Left hindlimb (tissue), 1 donor: ENCODE measurements around the gene AQP10.
"Not testable (repeated sequence)": the region's sequence is repeated elsewhere in the genome, so short reads cannot be mapped to it uniquely, and the experiment has no call there.

Experiments used
- DNase-seq: peaks from one replicate; pipeline ENCODE4 v3.0.0-alpha.2; 2018

AQP10 gene, protein sequence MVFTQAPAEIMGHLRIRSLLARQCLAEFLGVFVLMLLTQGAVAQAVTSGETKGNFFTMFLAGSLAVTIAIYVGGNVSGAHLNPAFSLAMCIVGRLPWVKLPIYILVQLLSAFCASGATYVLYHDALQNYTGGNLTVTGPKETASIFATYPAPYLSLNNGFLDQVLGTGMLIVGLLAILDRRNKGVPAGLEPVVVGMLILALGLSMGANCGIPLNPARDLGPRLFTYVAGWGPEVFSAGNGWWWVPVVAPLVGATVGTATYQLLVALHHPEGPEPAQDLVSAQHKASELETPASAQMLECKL

GRCh38 chr1:154320882-154321608 lies at the start of gene AQP10:
AQP10 (plus strand) TSS chr1:154321093; CDS start chr1:154321156, 63 bp downstream.
- DNase-seq, result no peak

DNA sequence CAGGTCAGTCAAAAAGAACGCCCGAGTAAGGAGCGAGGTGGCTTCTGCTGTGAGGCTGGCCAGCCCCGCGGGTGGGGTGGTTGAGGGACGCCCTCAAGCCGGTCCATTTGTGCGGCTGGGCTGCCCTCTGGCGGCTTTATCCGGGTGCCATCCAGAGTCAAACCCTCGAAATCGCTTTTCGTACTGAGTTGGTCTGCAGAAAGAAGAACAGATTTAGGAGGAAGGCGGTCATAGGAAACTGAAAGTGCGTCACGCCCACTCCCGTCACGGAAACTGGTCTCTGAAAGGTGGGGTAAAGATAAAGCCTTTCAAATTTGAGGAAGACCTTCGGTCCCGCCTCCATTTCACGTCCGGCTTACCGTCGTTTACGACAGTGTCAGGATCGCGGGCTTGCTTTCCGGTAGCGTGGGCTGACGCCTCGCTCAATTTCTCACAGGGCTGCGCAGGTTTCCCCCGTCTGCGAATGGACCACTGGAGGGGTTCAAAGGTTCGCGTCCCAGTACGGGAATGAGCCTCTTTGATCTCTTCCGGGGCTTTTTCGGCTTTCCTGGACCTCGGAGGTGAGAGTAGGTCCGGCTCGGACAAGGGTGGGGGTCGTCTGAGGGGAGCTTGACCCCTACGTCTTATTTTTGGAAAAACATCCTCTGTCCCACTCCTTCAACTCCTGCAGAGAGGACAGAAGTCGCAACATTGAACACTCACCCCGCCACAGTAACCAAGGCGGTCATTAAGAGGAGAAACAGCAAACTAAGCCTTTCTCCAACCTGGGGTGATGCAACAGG lies 48.5 kb upstream of the AQP10 start, which contains the start of gene HAX1:
HAX1 (plus strand) TSS at position 413 of the 782 bp plus-strand sequence; CDS start at position 508, 95 bp downstream.
- DNase-seq, result peak; percentile 95

- no peak for DNase-seq
Measured at GRCh38 chr1:154272999-154273563, 47.8 kb upstream of the AQP10 start.

DNA sequence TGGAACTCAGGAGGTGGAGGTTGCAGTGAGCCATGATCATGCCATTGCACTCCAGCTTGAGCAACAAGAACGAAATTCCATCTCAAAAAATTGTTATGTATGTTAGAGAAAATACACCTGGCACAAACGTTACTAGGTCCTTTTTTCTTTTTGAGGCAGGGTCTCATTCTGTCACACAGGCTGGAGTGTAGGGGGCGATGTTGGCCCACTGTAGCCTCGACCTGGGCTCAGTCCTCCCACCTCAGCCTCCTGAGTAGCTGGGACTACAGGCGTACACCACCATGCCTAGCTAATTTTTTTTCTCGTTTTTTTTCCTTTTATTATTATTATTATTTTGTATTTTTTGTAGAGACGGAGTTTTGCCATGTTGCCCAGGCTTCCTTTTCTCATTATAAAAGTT lies 44.1 kb upstream of the AQP10 start:
- DNase-seq, result no peak

DNA sequence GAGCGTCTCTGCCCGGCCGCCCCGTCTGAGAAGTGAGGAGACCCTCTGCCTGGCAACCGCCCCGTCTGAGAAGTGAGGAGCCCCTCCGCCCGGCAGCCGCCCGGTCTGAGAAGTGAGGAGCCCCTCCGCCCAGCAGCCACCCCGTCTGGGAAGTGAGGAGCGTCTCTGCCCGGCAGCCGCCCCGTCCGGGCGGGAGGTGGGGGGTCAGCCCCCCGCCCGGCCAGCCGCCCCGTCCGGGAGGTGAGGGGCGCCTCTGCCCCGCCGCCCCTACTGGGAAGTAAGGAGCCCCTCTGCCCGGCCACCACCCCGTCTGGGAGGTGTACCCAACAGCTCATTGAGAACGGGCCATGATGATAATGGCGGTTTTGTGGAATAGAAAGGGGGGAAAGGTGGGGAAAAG lies 33.3 kb upstream of the AQP10 start:
- not testable (repeated sequence) for DNase-seq

- DNase-seq, result no peak
Measured at GRCh38 chr1:154288661-154289060, 32.2 kb upstream of the AQP10 start.

GRCh38 chr1:154290921-154291320 lies 30.0 kb upstream of the AQP10 start:
- no peak for DNase-seq

DNA sequence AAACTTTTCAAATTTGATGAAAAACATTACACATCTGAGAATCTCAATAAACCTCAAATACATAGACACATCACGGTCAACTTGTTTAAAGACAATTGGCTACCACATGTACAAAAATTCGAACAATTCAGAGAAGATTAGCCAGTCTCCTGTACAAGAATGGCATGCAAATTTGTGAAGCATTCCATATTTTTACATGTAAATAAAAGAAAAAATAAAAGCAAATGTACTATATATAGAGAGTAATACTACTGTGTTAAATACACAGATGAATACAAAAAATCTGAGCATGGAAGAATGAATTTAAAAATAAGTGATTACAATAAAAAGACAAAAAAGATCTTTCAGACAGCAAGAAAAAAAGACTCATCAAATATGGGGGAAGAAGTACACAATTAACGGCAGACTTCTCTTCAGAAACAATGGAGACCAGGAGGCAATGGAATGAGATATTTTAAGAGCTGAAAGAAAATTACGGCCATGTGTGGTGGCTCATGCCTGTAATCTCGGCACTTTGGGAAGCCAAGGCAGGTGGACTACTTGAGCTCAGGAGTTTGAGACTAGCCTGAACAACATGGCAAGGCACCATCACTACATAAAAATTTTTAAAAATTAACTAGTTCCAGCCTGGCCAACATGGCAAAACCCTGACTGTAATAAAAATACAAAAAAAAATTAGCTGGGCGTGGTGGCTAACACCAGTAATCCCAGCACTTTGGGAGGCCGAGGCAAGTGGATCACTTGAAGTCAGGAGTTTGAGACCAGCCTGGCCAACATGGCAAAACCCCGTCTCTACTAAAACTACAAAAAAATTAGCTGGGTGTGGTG lies 25.3 kb upstream of the AQP10 start:
- DNase-seq, result no peak

GRCh38 chr1:154301582-154301981 lies 19.3 kb upstream of the AQP10 start:
- DNase-seq, result no peak

DNA sequence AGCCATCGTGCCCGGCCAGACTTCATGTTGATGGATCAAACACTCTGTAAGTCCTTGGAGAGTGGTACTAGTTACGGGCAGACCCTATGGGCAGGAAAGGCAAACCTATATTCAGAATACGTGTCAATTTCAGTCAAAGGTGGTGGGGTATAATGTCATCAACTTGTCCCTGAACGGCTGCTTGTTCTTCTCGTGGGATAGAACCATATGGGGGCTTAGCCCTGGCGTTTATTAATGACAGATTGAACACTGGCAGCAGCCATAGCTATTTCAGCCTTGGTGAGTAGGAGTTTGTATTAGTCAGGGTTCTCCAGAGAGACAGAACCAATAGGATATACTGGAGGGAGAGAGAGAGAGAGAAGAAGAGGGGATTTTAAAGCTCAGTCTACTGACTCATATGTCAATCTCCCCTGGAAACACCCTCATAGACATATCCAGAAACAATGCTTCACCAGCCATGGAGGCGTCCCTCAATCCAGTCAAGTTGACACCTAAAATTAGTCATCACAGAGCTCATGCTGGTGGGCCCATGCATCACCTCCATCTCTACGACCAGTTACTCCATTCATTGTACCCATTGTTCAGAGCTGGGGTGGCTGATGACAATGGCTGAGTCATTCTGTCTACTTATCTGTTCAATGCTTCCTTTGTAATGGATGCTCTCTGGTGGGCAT lies 16.1 kb upstream of the AQP10 start:
- no peak for DNase-seq

DNA sequence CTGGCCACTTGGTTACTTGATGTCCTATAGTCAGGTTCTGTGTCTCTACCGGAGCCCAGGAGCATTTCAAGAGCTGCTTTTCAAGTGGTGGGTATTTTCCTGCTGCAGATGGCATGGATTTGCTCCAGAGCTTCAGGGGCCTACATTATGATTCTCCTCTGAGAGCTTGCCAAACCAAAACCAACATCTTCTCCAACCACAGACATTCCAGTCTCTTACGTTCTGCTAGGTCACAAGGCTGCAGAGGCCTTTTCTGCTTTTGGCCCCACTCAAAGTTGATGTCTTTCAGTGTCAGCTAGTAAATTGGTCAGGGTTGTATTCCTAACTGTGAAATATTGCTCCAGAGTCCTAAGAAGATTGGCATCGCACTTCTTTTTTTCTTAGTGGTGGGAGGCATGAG lies 14.7 kb upstream of the AQP10 start:
- DNase-seq, result no peak

GRCh38 chr1:154307670-154308270 lies 13.1 kb upstream of the AQP10 start:
- DNase-seq, result not testable (repeated sequence)

- DNase-seq, result not testable (repeated sequence)
Measured at GRCh38 chr1:154309136-154309535, 11.8 kb upstream of the AQP10 start.

GRCh38 chr1:154312229-154313065 lies 8.4 kb upstream of the AQP10 start:
- not testable (repeated sequence) for DNase-seq

DNA sequence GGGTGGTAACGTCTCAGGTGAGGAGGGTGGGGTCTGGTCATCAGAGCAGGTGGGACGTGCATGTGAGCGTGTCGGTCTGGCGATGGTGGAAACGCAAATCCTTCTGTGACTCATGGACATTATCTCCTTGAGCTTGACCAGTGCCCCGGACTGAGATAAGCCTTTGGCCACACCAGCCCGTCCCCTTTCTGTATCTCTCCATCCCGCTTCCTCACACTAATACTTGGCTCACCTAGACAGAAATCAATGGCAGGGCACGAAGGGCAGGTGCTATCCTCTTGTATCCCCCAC lies 7.9 kb upstream of the AQP10 start:
- no peak for DNase-seq

DNA sequence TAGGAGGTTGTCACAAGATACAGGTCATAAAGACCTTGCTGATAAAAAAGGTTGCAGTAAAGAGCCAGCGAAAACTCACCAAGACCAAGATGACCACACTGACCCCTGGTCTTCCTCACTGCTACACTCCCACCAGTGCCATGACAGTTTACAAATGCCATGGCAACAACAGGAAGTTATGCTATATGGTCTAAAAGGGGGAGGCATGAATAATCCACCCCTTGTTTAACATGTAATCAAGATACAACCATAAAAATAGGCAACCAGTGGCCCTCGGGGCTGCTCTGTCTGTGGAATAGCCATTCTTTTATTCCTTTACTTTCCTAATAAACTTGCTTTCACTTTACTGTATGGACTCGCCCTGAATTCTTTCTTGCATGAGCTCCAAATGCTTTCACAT lies 6.7 kb upstream of the AQP10 start:
- DNase-seq, result not testable (repeated sequence)

DNA sequence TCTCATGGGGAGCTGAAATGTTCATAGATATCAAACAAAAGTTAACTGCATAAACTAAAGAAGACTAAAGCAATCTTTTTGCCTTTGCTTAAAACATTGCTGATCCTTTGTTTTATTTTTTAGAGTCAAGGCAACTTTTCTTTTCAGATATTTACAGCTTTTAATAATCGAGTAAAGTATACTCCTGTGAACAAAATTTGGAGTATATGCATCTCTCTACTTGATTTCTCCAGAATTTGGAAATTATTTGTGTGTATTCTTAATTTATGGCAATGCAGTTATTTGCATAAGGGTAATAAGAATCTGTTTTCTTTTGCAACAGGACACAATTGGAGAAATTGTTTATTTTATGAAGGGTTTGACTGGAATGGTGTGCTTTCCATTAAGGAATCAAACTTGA lies 4.2 kb upstream of the AQP10 start:
- DNase-seq, result no peak

DNA sequence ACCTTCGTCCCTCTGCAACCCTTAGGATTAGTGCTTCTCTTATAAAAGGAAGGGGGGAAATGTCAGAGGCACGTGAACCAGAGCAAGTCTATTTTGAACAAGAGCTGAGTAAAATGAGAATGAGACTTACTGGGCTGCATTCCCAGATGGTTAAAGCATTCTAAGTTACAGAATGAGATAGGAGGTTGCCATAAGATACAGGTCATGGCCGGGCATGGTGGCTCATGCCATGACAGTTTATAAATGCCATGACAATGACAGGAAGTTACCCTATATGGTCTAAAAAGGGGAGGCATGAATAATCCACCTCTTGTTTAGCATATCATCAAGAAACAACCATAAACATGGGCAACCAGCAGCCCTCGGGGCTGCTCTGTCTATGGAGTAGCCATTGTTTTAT lies 2.5 kb upstream of the AQP10 start:
- no peak for DNase-seq

DNA sequence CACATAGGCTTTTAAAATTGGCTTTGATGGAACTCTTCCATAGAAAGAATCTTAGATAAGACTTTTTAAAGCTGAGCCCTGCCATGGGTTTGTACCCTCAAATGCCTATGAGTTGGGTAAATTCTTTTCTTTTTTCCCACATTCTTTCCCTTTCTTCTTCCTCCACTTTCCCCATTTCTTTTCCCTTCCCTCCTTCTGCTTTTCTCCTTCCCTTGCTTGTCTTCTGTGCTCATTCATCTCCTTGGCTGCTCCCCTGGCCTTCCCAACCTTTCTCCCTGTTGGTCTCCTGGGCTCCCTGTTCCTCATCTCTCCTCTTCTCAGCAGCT lies 679 bp downstream of the AQP10 start:
- not testable (repeated sequence) for DNase-seq

DNA sequence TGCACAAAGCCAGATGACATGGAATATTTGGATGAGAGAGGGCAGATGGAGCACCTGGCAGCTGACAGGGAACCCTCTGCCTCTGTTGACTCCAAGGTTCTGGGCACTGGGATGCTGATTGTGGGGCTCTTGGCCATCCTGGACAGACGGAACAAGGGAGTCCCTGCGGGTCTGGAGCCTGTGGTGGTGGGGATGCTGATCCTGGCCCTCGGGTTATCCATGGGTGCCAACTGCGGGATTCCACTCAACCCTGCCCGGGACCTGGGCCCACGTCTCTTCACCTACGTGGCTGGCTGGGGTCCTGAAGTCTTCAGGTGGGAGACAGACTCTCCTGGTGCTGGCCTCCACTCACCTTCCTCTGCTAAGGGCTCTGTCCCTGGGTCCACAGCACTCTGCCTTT lies 2.6 kb downstream of the AQP10 start:
- no peak for DNase-seq

DNA sequence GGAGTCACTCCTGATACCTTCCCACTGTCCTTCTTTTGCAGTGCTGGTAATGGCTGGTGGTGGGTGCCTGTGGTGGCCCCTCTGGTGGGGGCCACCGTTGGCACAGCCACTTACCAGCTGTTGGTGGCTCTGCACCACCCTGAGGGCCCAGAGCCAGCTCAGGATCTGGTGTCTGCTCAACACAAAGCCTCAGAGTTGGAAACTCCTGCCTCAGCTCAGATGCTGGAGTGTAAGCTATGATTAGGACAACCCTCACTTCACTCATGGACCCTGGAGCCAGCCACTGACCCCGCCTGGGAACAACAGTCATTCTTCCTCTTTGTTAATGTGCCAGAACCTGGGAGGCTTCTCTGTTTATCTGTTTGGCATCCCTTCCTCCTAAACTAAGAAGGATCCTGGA lies 3.3 kb downstream of the AQP10 start:
- no peak for DNase-seq
